Fibroblast of lung (primary cell): Measurements from ENCODE around the gene RAB3A.

Source experiments
- EZH2 ChIP-seq: IDR thresholded peaks from 2 replicates; pipeline ENCODE4 v1.5.1; 2012; ENCODE audit warnings: low read length, control low read depth, mild to moderate bottlenecking; ENCODE audit errors: missing control alignments
- TF ChIP-seq, protein P1 (sequence below), 2 donors: IDR thresholded peaks in 1 of 2; conservative IDR thresholded peaks in 1 of 2; 1 replicate in 1 of 2; 2 replicates in 1 of 2; pipeline ENCODE4 v1.5.1; 2011 to 2012; ENCODE audit warnings: low read length in 2 of 2, control low read depth in 1 of 2, inconsistent platforms in 1 of 2, low read depth in 1 of 2, mild to moderate bottlenecking in 1 of 2

DNA sequence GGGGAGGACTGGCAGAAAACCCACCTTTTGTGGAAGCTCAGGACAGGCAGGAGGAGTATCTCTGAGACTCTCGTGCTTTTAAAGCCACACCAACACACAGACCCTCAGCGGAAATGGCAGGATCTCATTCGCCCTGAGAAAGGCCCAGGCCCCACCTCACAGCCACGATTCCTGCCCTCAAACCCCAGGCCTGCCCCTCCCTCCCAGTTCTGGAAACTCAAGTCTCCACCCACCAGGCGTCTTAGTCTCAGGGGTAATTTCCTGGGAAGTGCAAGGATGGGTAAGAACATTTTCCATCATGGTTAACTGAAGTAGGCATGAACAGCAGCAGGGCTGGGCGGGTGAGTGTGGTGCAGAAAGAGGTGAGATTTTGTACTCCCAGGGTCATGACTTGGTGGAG lies 30.4 kb upstream of the RAB3A start:
- TF ChIP-seq, protein P1, sequence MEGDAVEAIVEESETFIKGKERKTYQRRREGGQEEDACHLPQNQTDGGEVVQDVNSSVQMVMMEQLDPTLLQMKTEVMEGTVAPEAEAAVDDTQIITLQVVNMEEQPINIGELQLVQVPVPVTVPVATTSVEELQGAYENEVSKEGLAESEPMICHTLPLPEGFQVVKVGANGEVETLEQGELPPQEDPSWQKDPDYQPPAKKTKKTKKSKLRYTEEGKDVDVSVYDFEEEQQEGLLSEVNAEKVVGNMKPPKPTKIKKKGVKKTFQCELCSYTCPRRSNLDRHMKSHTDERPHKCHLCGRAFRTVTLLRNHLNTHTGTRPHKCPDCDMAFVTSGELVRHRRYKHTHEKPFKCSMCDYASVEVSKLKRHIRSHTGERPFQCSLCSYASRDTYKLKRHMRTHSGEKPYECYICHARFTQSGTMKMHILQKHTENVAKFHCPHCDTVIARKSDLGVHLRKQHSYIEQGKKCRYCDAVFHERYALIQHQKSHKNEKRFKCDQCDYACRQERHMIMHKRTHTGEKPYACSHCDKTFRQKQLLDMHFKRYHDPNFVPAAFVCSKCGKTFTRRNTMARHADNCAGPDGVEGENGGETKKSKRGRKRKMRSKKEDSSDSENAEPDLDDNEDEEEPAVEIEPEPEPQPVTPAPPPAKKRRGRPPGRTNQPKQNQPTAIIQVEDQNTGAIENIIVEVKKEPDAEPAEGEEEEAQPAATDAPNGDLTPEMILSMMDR (conservative IDR thresholded peaks at IDR 0.05 in 1 of 2, IDR thresholded peaks at IDR 0.05 in 1 of 2; ENCODE audit: low read depth in 1 of 2, low read length in 2 of 2), result no peak
- TF ChIP-seq EZH2, result no peak
